Left renal pelvis (tissue), 4 donors: Measurements from ENCODE around the gene COL4A1. TPM values are rescaled to one million over a fixed set of nuclear protein-coding genes. Genes with fewer than 3 reads are reported as not detected.

Experiments
- DNase-seq, 4 donors: peaks; one replicate each; pipeline ENCODE4 v3.0.0-alpha.2; 2013; ENCODE audit warnings: low read depth in 4 of 4, low spot score in 3 of 4
- polyA plus RNA-seq, 4 donors: library from polyadenylated mRNA; unstranded; fragments of 120-200 nt; gene quantifications; one replicate each; pipeline ENCODE4 v1.2.1, GENCODE V29; 2013; ENCODE audit not compliant: insufficient read length in 4 of 4

The COL4A1 gene
- polyA plus RNA-seq, 4 donors: 420 to 713 (median 538) TPM

DNA sequence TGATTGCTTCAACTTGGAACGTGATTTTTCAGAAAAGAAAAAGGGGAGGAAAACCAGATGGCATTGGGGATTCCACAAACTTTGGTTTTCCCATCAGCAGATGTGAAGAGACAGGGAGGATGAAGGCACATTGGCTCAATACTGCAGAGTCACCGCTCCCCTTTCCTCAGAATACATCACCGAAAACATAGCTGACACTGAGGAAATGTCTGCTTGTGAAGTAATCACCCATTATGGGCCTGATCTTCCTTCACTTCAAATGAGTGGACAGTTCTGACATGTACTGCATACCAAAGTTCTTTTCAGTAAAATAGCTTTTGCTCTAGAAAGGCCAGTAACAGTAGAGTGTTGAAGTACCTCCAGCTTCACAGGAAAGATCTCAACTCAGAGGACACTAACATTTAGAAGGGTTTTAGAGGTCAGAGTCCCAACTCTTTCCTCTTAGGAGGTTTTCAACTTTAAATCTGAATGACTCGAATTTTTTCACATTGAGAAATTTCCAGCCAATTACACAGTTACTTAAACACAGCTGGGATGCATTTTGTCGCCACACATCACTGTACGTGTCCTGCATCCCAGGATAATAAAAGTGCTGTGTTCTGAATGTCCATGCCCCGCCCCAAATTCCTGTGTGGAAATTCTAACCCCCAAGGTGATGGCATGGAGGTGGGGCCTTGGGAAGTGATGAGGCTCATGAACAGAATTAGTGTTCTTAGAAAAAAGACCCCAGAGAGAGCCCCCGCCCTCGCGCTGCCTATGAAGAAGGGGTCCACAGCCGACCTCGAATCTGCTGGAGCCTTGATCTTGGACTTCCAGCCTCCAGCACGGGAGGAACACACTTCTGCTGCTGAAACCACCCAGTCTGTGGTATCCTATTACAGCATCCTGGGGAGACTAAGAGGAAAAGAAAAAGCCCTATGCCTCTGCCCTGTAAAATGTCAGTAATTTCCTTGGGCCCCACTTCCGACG, 77.7 kb downstream of the COL4A1 start:
- DNase-seq: no peak

DNA sequence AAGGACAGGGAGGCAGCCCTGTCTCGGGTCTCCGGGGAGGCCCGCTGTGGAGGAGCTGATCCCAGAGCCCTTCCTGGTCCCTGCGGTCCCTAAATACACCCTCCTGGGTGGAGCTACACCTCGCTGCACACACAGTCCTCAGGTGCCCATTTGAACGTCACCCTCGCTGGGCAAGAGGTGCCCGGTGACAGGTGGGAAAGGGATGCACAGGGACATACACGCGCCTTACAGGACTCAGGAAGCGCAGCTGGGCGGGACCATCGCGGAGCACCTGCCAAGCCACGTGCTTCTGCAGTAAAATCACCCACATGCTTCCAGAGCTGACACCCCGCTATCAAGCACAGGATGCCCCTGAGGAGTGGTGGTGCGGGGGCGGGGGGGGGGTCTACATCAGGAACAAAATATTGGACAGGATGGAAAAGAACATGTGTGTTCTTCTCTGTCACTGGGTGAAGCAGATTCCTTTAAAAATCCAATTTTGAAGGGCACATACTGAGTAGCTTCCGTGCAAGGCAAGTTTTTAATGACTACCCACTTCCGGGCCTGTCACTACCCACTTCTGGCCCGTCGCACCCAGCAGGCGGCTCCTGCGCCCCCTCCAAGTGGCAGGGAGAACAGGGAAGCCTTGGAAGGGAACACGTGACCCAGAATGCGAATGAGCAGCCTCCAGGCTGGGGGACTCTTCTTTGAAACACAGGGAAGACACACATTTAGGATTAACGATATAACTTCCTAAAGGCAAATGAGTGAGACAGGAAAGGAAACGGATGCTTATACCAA, 78.9 kb downstream of the COL4A1 start:
- no peak for DNase-seq

DNA sequence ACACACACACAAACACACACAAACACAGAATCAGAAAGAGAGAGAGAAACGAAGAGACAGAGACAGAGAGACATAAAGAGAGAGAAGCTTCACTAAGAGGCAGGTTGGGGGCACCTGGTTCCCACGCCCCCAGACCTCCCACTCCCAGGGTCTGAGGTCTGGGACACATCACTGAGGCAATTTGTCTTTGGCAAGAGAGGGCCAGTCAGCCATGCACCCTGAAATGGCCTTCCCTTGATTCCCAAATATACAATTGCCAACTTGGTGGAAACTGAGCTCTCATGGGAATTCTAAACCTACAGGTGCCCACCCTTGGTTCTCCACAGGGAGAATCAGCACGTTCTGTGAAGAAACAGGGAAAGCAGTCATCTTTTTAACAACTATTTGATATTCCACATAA, 79.5 kb downstream of the COL4A1 start:
- no peak for DNase-seq

DNA sequence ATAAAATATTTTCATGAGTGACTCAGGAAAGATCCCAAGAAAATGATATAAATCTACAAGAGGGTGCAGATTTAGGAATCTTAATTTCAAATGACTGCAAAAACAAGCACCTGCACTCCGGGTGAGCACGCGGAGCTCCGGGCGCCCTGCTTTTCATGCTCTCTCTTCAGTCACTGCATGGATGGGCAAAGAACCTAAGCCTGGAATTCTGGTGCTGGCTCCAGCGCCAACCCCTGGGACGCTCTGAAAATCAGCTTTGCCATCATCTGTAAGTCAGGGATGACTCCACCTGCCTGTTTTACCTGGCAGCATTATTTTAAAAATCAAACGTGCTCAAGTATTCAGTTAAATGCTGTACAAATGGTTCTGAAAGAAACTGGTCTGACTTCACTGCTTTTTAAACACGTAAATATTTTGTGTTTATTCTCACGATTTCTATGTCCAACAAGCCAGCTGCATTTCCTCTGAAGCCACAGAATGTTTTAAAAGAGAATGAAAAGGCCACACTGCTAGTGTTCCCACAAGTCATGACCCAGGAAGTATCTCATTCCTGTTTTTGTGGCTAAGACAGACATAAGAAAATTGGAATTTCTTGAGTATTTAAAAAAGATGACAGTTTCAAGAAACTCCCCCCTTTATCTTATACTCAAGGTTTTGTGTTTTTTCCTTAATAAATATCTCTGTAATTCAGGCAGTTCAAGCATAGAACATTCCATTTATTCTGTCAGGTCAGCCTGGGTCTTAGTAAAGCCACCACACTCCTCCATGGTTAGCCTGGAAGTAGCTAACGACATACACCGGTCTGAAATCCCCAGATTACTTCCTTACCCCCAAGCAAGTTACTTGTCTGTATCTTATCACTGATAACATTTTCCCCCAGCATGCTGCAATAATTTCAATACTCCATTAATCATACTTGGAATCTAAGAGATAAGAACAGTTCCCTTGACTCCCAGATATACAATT, 81.1 kb downstream of the COL4A1 start:
- DNase-seq: no peak

DNA sequence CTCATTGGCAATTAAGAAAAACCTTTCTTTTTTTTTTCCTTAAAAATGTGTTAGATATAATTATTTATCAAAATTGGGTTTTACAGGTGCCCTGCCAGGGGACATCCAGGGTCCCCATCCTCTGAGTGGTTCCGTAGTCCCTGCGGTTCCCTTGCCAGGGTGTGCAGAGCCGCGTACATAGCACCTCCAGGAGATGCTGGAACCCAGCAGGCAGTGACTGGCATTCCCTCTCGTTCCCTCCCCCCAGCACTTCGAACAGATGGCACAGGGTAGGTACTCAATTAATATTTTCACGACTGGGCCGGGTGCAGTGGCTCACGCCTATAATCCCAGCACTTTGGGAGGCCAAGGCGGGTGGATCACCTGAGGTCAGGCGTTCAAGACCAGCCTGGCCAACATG, 82.0 kb downstream of the COL4A1 start:
- no peak for DNase-seq

DNA sequence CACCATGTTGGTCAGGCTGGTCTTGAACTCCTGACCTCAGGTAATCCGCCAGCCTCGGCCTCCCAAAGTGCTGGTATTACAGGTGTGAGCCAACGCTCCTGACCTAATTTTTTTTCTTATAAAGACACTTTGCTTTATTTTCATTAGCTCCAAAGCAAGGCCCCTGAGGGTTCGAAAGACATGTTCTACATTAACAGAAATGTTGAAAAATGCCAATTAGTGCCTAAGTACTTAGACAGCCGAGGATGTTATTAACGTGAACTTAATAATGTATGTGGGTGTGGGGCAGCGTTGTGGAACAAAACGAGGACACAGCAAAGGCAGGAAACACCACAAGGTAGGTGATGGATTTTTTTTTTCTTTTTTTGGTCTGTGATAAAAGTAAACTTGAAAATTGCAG, 82.4 kb downstream of the COL4A1 start:
- no peak for DNase-seq

DNA sequence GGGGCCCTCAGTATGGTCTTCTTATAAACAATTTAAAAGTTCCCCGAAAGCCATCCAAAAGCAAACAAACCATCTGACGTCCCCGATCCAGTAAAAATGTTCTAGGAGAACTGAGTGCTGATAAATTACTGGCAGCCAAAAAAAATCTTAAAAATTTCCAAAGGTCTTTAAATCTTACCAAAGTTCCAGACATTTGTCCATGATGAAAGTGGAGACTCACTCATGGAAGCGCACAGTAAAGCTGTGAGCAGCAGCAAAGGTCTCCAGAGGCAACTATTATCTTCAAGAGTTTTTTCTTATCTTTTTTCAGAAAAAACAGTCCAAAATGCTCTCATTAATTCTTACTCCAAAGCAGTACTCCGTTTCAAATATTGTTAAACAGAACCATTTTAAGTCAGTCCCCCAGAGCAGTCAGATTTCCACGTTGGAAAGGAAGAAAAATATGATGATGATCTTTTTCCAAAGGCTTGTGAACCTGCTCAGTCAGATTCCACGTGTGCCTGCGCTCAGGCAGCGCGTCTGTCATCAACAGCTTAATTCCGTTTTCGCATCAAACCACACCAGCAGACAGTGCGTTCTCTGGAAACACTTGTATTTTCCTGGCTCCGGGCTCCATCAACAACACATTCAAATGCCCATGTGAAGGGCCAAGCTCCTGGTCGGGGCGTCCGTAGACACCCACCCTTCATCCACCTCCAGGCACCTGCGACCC, 85.4 kb downstream of the COL4A1 start:
- DNase-seq: no peak

DNA sequence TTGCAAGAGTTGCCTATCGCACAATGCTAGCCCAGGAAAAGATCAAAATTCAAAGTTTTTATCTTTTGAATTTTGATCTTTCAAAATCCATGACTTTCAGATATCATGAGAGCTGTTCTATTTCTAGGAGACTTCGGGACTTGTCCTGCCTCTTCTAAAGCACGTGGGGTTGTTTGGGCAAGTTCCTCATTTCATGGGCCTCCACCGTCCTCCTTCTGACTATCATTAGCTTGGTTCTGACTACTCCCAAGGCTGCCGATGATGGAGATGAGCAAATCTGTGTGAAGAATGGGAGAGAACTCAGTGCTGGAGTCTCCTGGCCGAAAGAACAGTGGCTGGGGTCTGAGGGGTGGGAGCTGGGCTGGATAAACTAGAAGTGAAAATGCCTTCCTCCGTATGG, 86.5 kb downstream of the COL4A1 start:
- DNase-seq: no peak

DNA sequence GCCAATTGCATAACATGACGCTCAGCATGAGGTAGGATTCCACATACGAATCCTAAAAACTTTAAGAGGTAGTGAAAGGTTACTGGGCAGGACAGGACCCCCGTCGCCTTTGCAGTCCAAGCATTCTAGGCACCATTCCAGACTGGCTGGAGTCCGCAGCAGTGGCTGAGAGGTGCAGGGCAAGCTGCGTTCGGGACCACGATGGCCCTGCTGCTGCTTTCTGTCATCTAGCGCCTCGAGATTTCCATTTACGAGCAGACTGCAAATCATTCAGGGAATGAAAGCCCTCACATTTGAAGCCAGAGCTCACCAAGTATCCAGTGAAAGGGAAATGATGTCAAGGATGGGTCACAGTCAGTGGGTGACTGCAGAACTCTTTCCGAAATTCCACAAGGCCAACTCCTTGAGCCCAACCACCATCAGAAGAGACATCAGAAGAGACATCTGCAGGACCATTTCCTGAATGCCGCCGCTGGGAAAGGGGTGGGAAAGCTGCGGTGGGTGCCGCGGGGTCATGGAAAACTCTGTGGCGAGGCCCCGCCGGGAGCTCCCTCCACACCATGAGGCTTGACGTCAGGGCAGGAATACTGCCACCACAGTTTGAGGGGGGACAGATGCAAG, 88.3 kb downstream of the COL4A1 start:
- no peak for DNase-seq

DNA sequence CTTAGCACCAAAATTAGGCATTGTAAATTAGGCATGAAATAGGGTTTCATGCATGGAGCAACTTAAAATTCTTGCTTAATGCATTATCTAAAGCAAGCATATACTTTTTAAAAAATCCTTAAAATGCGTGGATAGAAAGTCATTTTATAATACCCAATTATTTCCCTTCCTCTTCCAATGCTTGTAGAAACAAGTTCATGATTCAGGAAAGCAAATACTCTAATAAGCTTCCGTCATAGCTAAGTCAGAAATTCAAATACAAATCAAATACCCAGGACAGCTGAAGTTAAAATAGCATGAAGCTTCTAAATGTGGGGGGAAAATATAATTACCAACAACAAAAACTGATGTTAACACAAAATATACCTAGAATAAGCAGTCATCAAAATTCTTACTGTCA, 89.1 kb downstream of the COL4A1 start:
- DNase-seq: no peak

DNA sequence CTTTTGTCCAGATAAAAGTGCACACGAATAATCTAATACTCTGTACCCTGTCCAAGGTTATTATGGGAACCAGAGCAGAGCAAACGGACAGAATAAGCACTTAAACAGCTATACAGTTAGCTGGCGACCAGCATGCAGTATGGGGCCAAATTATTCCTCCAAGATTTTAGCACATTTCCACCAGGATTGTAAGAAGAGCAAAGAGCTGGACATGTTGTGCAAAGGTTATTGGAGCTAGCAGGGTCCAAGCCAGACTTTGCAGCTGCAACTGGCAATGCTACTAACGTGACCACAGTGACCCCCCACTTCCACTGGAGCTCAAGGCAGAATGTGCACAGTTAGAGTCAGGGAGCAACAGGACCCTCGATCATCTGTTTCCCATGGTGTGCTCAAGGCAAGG, 89.9 kb downstream of the COL4A1 start:
- DNase-seq: no peak

DNA sequence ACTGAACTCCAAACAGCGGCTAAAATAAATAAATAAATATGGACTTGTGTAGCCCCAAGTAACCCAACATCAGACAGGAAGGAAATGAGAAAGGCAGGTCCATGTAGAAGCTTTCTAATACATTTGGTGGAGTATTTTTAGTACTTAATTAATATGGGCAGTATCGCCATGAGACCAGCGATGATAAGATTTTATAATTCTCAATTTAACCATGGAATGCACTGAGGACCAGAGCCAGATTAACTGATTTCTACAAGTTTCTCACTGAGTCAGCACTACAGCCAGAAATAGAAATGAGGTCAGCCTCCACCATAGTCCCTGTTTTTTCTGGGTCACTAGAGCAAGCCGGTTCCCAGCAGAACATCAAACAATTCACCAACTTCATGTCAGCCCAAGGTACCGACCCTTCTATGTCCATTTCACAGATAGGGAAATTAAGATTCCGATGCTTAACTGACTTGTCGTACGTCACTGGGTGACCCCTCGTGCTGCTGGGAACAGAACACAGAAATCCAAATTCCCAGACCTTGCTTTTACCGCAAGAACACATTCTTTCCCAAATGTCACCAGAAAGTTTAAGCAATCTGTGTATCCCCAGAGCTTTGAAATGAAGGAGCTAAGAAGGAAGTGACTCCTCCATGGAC, 90.4 kb downstream of the COL4A1 start:
- no peak for DNase-seq

DNA sequence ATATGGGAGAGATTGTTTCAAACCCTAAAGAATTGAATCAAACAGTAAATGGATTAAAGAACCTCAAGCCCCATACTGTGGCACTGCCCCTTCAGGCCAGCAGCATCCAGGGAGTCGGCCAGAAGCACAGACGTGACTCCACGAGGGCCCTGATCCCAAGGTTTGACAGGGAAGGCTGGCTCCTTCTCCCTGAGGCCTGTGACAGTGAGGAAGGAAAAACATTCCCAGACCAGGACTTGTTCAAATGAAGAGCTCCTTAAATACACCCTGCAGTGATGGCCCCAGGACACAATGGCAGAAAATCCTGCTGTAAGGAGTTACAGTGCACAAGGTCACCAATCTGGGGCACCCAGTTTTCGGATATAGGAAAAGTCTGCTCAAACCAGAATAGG, 91.0 kb downstream of the COL4A1 start:
- DNase-seq: no peak

DNA sequence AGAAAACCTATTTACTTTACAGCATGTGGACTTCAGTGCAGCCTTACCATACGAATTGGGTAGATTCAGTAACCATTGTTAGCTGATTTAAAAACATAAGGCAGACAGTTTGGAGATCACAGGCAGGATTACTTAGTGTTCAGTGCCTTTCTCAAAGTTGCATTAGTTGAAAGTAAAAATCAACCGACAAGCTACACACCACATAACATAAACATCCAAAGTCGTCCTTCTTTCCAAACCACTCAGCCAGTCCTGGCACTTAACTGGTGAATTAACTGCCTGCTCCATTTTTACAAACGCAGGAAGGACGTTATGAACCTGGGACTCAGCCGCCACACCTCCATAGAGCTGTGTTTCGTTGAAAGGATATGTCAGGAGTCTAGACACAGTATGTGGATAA, 91.4 kb downstream of the COL4A1 start:
- no peak for DNase-seq

DNA sequence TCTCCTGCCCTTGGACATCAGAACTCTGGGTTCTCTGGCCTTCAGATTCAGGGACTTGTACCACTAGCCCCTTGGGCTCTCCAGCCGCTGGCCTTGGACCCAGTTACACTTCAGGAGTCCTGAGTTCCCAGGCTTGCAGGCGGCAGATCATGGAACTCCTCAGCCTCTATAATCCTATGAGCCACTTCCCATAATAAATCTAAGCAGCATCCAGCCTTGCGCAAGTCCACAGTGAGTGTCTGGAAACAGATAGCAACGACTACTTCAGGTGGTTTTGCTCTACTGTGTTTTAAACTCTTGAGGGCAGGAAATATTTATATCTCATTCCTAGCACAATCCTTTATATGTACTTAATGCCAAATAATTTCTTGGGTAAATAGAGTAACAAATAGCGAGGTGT, 92.3 kb downstream of the COL4A1 start:
- DNase-seq: no peak

DNA sequence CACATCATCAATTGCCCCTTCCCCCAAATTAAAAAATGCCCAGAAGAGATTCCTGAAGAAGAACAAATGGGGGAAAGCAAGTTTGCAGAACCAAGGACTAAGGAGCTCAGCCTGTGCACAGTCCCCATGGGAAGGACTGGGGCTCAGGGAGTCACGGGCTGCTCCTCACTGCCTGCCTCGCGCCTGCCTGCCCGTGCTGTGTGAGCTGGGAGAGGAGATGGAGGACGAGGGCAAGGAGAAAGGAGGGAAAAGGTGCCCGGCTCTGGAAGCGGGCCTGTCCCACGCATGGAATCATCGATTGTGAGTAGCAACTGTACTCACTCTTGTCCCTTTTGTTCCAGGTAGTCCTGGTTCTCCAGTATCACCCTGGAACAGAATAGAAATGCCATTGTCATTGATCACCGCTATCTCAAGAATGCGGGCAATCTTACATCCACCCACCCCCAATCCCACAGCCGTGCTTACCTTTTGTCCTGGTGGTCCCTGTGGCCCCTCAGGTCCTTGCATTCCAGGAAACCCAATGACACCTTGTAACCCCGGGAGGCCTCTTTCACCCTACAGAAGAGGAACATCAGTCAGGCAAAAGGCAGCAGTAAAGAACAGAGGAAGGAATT, 93.4 kb downstream of the COL4A1 start:
- DNase-seq: no peak

DNA sequence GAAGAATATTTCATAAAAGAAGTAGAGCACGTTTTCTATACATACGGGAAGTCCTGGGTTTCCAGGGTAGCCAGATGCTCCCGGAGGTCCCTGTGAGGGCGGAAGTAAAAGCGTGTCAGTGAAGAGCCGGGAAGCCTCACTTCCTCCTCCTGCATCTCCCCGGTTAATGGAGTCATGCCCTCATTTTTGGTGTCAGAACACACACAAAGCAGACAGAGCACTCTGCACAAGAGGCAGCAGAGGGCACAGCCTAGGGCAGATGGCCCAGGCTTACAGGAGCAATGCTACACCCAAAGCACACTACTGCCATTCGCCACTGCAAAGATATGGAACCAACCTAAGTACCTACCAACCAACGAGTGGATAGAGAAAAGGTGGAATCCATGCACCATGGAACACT, 94.4 kb downstream of the COL4A1 start:
- DNase-seq: no peak

DNA sequence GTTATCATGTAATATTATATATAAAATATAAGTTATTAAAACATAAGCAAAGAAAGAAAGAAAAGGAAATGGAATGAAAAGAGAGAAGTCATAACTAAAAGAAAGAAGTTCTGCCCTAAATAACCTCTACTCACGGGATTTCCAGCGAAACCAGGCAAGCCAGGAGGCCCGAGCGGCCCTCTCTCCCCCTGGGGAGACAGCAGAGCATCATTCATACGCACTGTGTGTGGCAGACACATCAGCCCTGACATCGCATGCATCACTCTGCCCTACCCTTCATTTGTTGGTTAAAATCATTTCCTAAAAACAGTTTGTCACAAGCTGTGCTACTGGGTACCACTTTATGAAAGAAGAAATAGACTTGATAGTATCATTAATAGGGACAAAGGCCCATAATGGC, 95.2 kb downstream of the COL4A1 start:
- no peak for DNase-seq

DNA sequence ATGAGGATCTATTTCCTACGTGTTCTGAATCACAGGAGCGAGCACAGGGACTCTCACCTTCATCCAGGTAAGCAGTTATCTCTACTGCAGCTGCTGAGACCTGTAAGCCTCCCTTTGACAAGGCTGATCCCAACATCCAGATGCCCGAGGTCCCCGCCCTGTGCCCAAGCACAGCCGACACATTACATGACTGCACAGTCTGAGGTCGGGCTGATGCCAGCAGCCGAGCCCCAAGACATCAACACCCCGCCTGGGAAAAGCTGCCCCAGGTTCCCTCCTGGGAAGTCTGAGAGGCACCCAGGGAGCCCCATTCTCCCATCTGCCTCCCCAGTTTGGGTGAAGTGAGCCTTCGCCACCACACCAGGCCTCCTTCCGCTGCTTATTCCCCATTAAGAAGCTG, 95.9 kb downstream of the COL4A1 start:
- no peak for DNase-seq
